Caco-2 (cell line): ENCODE results near the gene GNG14. TPM values are rescaled to one million over a fixed set of nuclear protein-coding genes. Genes with fewer than 3 reads are reported as not detected.

Experiments
- BruUV-seq: library from RNA; stranded (reverse); fragments of 400-500 nt; replicated peaks from 2 replicates; lab custom pipeline; 2021; lab: Mats Ljungman, UMichigan
- CTCF ChIA-PET: fragments of 300-600 bp; sonication (Branson Sonifier 250); formaldehyde crosslinking; loops from one replicate; lab custom pipeline; 2022; ENCODE audit warnings: antibody characterized with exemption; lab: Charles Lee
- POLR2A ChIA-PET: fragments of 300-600 bp; sonication (Branson Sonifier 250); formaldehyde crosslinking; loops from one replicate; lab custom pipeline; 2022; ENCODE audit warnings: antibody characterized with exemption; lab: Charles Lee
- DNase-seq, 2 experiments: peaks; one replicate each; pipeline versions ENCODE4 v3.0.0 to v3.0.0-alpha.2; 2020 to 2022
- H3K27me3 ChIP-seq: replicated peaks from 2 replicates; pipeline ENCODE4 v1.6.0; 2011; ENCODE audit warnings: low read length; ENCODE audit not compliant: control insufficient read depth, insufficient read depth
- H3K36me3 ChIP-seq: 2 replicates; pipeline ENCODE4 v1.5.1; 2011; ENCODE audit warnings: low read length; ENCODE audit not compliant: control insufficient read depth, insufficient read depth
- H3K4me1 ChIP-seq: fragments of 250-450 bp; sonication (Bioruptor Pico); 2 replicates; pipeline ENCODE4 v1.5.1; 2020; ENCODE audit warnings: mild to moderate bottlenecking
- H3K4me3 ChIP-seq: 2 replicates; pipeline ENCODE4 v1.5.1; 2011; ENCODE audit warnings: low read depth, mild to moderate bottlenecking, control low read depth, low read length
- H3K9me3 ChIP-seq: fragments of 250-450 bp; sonication (Bioruptor Pico); 2 replicates; pipeline ENCODE4 v1.5.1; 2020; ENCODE audit warnings: mild to moderate bottlenecking, moderate library complexity
- H3K27ac Mint-ChIP-seq: one replicate; pipeline ENCODE4 v1.8.0; 2022; ENCODE audit warnings: mixed read lengths; ENCODE audit not compliant: unreplicated experiment
- H3K27me3 Mint-ChIP-seq: one replicate; pipeline ENCODE4 v1.8.0; 2022; ENCODE audit warnings: mixed read lengths; ENCODE audit not compliant: insufficient read depth, unreplicated experiment
- H3K36me3 Mint-ChIP-seq: one replicate; pipeline ENCODE4 v1.8.0; 2022; ENCODE audit warnings: mild to moderate bottlenecking, mixed read lengths; ENCODE audit not compliant: insufficient read depth, unreplicated experiment
- H3K4me1 Mint-ChIP-seq: one replicate; pipeline ENCODE4 v1.8.0; 2022; ENCODE audit warnings: low read depth, mixed read lengths; ENCODE audit not compliant: unreplicated experiment
- H3K4me3 Mint-ChIP-seq: one replicate; pipeline ENCODE4 v1.8.0; 2022; ENCODE audit warnings: mild to moderate bottlenecking, moderate library complexity, mixed read lengths; ENCODE audit not compliant: unreplicated experiment
- H3K9me3 Mint-ChIP-seq: one replicate; pipeline ENCODE4 v1.8.0; 2022; ENCODE audit warnings: mixed read lengths; ENCODE audit not compliant: unreplicated experiment
- intact Hi-C: fragments of 100-400 bp; cut with micrococcal nuclease; formaldehyde crosslinking; loops from one replicate; pipeline ENCODE4 v1.10.0; 2022; ENCODE audit not compliant: unreplicated experiment
- total RNA-seq: library from RNA; stranded (reverse); gene quantifications from 2 replicates; pipeline ENCODE4 v1.2.3, GENCODE V29; 2022
- TF ChIP-seq, protein P1 (sequence below), 2 experiments: fragments of 200-600 bp in 1 of 2; IDR thresholded peaks; 1 replicate in 1 of 2; 2 replicates in 1 of 2; pipeline versions ENCODE4 v1.5.1 to v1.8.0; 2011 to 2022; ENCODE audit warnings: antibody characterized with exemption in 1 of 2, control low read depth in 1 of 2, inconsistent platforms in 1 of 2, low read depth in 1 of 2, low read length in 1 of 2, mild to moderate bottlenecking in 1 of 2, moderate library complexity in 1 of 2; ENCODE audit not compliant: insufficient read depth in 1 of 2, severe bottlenecking in 1 of 2, unreplicated experiment in 1 of 2

Gene GNG14
- total RNA-seq, 1 experiment from 2014 or later = not detected

DNA sequence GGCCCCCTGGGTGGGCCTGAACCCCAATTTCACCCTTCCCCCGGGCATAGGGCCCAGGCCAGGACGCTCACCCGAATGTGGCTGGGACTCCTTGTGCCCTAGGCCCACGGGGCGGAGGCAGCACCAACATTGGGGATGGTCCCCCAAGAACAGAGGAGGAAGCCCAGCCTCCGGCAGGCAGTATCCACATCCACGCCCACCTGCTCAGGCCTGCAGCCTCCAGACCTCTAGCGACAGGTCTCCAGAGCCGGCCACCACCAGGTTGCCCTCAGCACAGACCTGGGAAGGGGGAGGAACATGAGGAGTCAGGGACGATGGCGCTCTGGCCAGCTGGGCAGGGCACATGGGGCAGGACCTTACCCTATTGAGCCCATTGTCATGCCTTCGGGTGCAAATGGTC lies 1.2 kb downstream of the GNG14 start:
- intact Hi-C loops = no loop called here
- no peak for DNase-seq
- TF ChIP-seq, protein P1, sequence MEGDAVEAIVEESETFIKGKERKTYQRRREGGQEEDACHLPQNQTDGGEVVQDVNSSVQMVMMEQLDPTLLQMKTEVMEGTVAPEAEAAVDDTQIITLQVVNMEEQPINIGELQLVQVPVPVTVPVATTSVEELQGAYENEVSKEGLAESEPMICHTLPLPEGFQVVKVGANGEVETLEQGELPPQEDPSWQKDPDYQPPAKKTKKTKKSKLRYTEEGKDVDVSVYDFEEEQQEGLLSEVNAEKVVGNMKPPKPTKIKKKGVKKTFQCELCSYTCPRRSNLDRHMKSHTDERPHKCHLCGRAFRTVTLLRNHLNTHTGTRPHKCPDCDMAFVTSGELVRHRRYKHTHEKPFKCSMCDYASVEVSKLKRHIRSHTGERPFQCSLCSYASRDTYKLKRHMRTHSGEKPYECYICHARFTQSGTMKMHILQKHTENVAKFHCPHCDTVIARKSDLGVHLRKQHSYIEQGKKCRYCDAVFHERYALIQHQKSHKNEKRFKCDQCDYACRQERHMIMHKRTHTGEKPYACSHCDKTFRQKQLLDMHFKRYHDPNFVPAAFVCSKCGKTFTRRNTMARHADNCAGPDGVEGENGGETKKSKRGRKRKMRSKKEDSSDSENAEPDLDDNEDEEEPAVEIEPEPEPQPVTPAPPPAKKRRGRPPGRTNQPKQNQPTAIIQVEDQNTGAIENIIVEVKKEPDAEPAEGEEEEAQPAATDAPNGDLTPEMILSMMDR (IDR thresholded peaks at IDR 0.05; ENCODE audit: insufficient read depth in 1 of 2, low read depth in 1 of 2, low read length in 1 of 2, severe bottlenecking in 1 of 2, unreplicated experiment in 1 of 2) = no peak
- ChIA-PET POLR2A (no interaction called here), CTCF (no interaction called here)
- Mint-ChIP-seq H3K27me3 (no peaks in the 10 kb centered on the region), H3K27ac (no peak overlapping the region), H3K4me3 (no peak overlapping the region), H3K4me1 (peaks cover 5% of the 10 kb centered on the region), H3K9me3 (no peaks in the 10 kb centered on the region), H3K36me3 (no peaks in the 10 kb centered on the region)
- Histone ChIP-seq H3K4me1 (no peaks in the 10 kb centered on the region), H3K9me3 (no peaks in the 10 kb centered on the region), H3K27me3 (no peaks in the 10 kb centered on the region), H3K4me3 (no peak overlapping the region), H3K36me3 (peaks cover 1% of the 10 kb centered on the region; the same call in 1 of the 2 replicates)
- BruUV-seq = no TSS peak

DNA sequence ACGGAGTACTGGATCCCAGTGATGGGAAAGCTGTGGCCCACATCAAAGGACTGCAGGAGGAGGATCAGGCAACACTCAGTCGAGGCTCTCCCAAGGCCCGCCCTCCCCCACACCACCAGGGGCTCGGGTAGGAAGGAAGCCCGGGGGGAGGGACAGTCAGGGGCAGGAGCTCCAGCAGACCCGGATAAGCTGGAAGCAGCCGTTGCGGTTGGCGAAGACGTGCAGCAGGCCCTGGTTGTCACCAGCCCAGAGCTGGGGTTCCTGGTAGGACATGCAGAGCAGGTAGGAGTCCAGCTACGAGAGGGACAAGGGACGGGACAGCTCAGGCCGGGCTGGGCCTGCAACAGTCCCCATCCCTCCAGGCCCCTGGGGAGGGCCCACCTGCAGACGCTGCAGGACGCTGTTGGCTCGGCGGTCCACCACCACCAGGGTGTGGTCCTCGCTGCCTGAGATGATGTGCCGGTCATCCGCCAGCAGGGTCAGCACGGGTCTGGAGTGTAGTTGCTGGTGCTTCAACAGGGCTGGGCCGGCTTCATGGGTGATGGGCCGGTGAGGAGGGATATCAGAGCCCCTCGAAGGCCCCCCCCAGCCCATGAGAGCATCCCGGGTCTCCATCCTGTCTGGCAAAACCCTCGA lies 1.9 kb downstream of the GNG14 start:
- no peak overlapping the region for H3K4me3 ChIP-seq
- Mint-ChIP-seq H3K36me3 (no peaks in the 10 kb centered on the region), H3K4me1 (peaks cover 5% of the 10 kb centered on the region), H3K27ac (no peak overlapping the region), H3K27me3 (no peaks in the 10 kb centered on the region), H3K4me3 (no peak overlapping the region), H3K9me3 (no peaks in the 10 kb centered on the region)
- POLR2A ChIA-PET = no interaction called here
- H3K36me3 ChIP-seq = peaks cover 1% of the 10 kb centered on the region; the same call in 1 of the 2 replicates
- intact Hi-C loops = no loop called here
- TF ChIP-seq, protein P1 (IDR thresholded peaks at IDR 0.05; ENCODE audit: insufficient read depth in 1 of 2, low read depth in 1 of 2, low read length in 1 of 2, severe bottlenecking in 1 of 2, unreplicated experiment in 1 of 2) = no peak
- no peaks in the 10 kb centered on the region for H3K4me1 ChIP-seq
- CTCF ChIA-PET = no interaction called here
- no peak for DNase-seq
- BruUV-seq = no TSS peak
- H3K9me3 ChIP-seq = no peaks in the 10 kb centered on the region
- H3K27me3 ChIP-seq = no peaks in the 10 kb centered on the region

DNA sequence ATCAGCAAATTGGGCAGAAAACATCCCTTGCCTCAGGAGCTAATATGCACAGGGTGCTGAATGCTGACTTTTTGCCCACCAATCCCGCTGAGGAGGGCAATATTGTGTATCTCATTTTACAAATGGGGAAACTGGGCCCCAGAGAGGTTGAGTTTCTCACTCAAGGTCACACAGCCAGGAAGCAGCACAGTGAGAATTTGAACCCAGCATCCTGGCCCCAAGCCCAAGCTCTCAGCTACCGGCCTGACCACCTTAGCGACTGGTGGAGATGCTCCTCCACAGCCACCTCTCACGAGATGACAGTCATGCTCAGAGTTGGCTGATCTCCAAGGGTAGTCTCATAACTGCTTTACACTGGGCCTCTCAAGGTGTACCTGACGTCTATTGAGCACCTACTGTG lies 5.2 kb downstream of the GNG14 start:
- no peak overlapping the region for H3K4me3 ChIP-seq
- POLR2A ChIA-PET = no interaction called here
- no peak for DNase-seq
- H3K36me3 ChIP-seq = peaks cover 1% of the 10 kb centered on the region; the same call in 1 of the 2 replicates
- Mint-ChIP-seq H3K4me1 (no peaks in the 10 kb centered on the region), H3K36me3 (peaks cover 8% of the 10 kb centered on the region), H3K27ac (no peak overlapping the region), H3K27me3 (no peaks in the 10 kb centered on the region), H3K9me3 (no peaks in the 10 kb centered on the region), H3K4me3 (no peak overlapping the region)
- no peaks in the 10 kb centered on the region for H3K4me1 ChIP-seq
- H3K9me3 ChIP-seq = no peaks in the 10 kb centered on the region
- BruUV-seq = no TSS peak
- H3K27me3 ChIP-seq = no peaks in the 10 kb centered on the region
- CTCF ChIA-PET = no interaction called here
- TF ChIP-seq, protein P1 (IDR thresholded peaks at IDR 0.05; ENCODE audit: insufficient read depth in 1 of 2, low read depth in 1 of 2, low read length in 1 of 2, severe bottlenecking in 1 of 2, unreplicated experiment in 1 of 2) = no peak
- intact Hi-C loops = no loop called here
